Ascending aorta (tissue), 2 donors: ENCODE results near the gene KCNQ1. TPM values are rescaled to one million over a fixed set of nuclear protein-coding genes. Genes with fewer than 3 reads are reported as not detected.

Source experiments
- DNase-seq, 2 donors: peaks; one replicate each; pipeline ENCODE4 v3.0.0-alpha.2; 2019; ENCODE audit warnings: low spot score in 2 of 2
- H3K27ac ChIP-seq, 2 donors: fragments of 200-600 bp; sonication (generic); one replicate each; pipeline ENCODE4 v1.5.1; 2016 to 2017; ENCODE audit warnings: mild to moderate bottlenecking in 1 of 2
- H3K27me3 ChIP-seq: fragments of 200-600 bp; sonication (generic); one replicate; pipeline ENCODE4 v1.5.1; 2017
- H3K36me3 ChIP-seq, 2 donors: fragments of 200-600 bp; sonication (generic); one replicate each; pipeline ENCODE4 v1.5.1; 2016
- H3K4me1 ChIP-seq, 2 donors: fragments of 200-600 bp; sonication (generic); one replicate each; pipeline ENCODE4 v1.5.1; 2016 to 2017; ENCODE audit warnings: mild to moderate bottlenecking in 1 of 2
- H3K4me3 ChIP-seq, 2 donors: fragments of 200-600 bp; sonication (generic); one replicate each; pipeline ENCODE4 v1.5.1; 2016 to 2017; ENCODE audit warnings: mild to moderate bottlenecking in 1 of 2
- H3K9me3 ChIP-seq, 2 donors: fragments of 200-600 bp; sonication (generic); one replicate each; pipeline ENCODE4 v1.5.1; 2016
- CTCF ChIP-seq, 3 experiments: fragments of 200-600 bp in 2 of 3; fragments of 450-650 bp in 1 of 3; sonication (generic) in 2 of 3; IDR thresholded peaks; one replicate each; pipeline ENCODE4 v1.5.1; 2016 to 2019; ENCODE audit warnings: antibody characterized with exemption in 3 of 3, mild to moderate bottlenecking in 1 of 3, moderate library complexity in 1 of 3
- intact Hi-C: fragments of 100-400 bp; cut with DNase I; formaldehyde crosslinking; loops from one replicate; pipeline ENCODE4 v1.15.1; 2023
- total RNA-seq: library from RNA; depleted of rRNA; stranded (reverse); fragments of >200 nt; gene quantifications from one replicate; pipeline ENCODE4 v1.1.0, GENCODE V29; 2016

Gene KCNQ1
- total RNA-seq, 1 donor from 2014 or later, result 2.3 TPM

GRCh38 chr11:2518983-2519340 is 74.2 kb downstream of the KCNQ1 start:
- Histone ChIP-seq H3K4me3 (no peak overlapping the region), H3K36me3 (no peaks in the 10 kb centered on the region), H3K27ac (no peak overlapping the region), H3K9me3 (no peaks in the 10 kb centered on the region), H3K27me3 (no peaks in the 10 kb centered on the region), H3K4me1 (no peaks in the 10 kb centered on the region)
- peak in 1 of 2 donors; percentile 44 for DNase-seq
- intact Hi-C loops, result no loop called here
- TF ChIP-seq CTCF (IDR thresholded peaks at IDR 0.05), result no peak

- Histone ChIP-seq H3K9me3 (no peaks in the 10 kb centered on the region), H3K4me1 (no peaks in the 10 kb centered on the region), H3K27me3 (no peaks in the 10 kb centered on the region), H3K36me3 (no peaks in the 10 kb centered on the region), H3K4me3 (no peak overlapping the region), H3K27ac (no peak overlapping the region)
- no peak for TF ChIP-seq CTCF (IDR thresholded peaks at IDR 0.05)
- intact Hi-C loops, result no loop called here
- DNase-seq, result no peak
These were observed 74.7 kb downstream of the KCNQ1 start for GRCh38 chr11:2519517-2519861.

GRCh38 chr11:2519862-2520735 is 75.3 kb downstream of the KCNQ1 start:
- no peak for TF ChIP-seq CTCF (IDR thresholded peaks at IDR 0.05)
- intact Hi-C loops, result no loop called here
- Histone ChIP-seq H3K36me3 (no peaks in the 10 kb centered on the region), H3K9me3 (no peaks in the 10 kb centered on the region), H3K27me3 (no peaks in the 10 kb centered on the region), H3K4me1 (no peaks in the 10 kb centered on the region), H3K4me3 (no peak overlapping the region), H3K27ac (no peak overlapping the region)
- DNase-seq, result peak in 1 of 2 donors; percentile 45

GRCh38 chr11:2520736-2521035 is 75.9 kb downstream of the KCNQ1 start:
- no peaks in the 10 kb centered on the region for H3K36me3 ChIP-seq
- intact Hi-C loops, result no loop called here
- no peaks in the 10 kb centered on the region for H3K4me1 ChIP-seq
- no peak for DNase-seq
- no peaks in the 10 kb centered on the region for H3K9me3 ChIP-seq
- H3K27ac ChIP-seq, result no peak overlapping the region
- TF ChIP-seq CTCF (IDR thresholded peaks at IDR 0.05), result no peak
- H3K4me3 ChIP-seq, result no peak overlapping the region
- no peaks in the 10 kb centered on the region for H3K27me3 ChIP-seq

GRCh38 chr11:2521081-2521732 is 76.4 kb downstream of the KCNQ1 start:
- Histone ChIP-seq H3K9me3 (no peaks in the 10 kb centered on the region), H3K4me3 (no peak overlapping the region), H3K27me3 (no peaks in the 10 kb centered on the region), H3K36me3 (no peaks in the 10 kb centered on the region), H3K4me1 (no peaks in the 10 kb centered on the region), H3K27ac (no peak overlapping the region)
- intact Hi-C loops, result no loop called here
- no peak for TF ChIP-seq CTCF (IDR thresholded peaks at IDR 0.05)
- peak in 1 of 2 donors; percentile 45 for DNase-seq
